ENCODE data around the gene JPH2.

DNA sequence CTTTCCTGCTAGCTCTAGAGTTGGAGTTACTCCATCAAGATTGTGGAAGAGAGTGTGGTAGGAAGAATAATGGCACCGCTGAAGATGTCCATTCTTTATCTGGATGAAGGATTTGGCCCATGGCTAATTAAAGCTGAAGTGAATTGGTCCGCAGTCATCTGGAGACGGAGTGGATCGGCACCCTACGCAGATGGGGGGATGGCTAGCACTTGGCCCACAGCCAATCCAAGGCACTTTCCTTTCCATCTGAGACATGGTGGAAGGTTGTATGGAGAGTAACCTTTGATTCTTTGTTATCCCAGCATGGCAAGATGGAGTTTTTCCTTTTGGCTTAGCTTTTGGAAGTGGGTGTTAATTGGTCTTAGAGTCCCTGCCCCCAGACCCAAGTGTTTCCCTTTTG, 88.3 kb downstream of the JPH2 start:
- TF ChIP-seq, protein P1, sequence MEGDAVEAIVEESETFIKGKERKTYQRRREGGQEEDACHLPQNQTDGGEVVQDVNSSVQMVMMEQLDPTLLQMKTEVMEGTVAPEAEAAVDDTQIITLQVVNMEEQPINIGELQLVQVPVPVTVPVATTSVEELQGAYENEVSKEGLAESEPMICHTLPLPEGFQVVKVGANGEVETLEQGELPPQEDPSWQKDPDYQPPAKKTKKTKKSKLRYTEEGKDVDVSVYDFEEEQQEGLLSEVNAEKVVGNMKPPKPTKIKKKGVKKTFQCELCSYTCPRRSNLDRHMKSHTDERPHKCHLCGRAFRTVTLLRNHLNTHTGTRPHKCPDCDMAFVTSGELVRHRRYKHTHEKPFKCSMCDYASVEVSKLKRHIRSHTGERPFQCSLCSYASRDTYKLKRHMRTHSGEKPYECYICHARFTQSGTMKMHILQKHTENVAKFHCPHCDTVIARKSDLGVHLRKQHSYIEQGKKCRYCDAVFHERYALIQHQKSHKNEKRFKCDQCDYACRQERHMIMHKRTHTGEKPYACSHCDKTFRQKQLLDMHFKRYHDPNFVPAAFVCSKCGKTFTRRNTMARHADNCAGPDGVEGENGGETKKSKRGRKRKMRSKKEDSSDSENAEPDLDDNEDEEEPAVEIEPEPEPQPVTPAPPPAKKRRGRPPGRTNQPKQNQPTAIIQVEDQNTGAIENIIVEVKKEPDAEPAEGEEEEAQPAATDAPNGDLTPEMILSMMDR (IDR thresholded peaks at IDR 0.05) = no peak
- TF ChIP-seq POLR2A (IDR thresholded peaks at IDR 0.05) (no peak), POLR2AphosphoS5 (IDR thresholded peaks at IDR 0.05) (no peak)
